Cardiac muscle cell (in vitro differentiated cells and primary cell): ENCODE results near the gene FBXO24. TPM values are rescaled to one million over a fixed set of nuclear protein-coding genes. Genes with fewer than 3 reads are reported as not detected.

Source experiments
- DNase-seq, 2 donors: peaks; one replicate each; pipeline versions ENCODE4 v3.0.0 to v3.0.0-alpha.2; 2010 to 2017; ENCODE audit warnings: low read depth in 1 of 2, low spot score in 1 of 2
- H3K27ac ChIP-seq: fragments of 200-600 bp; sonication (generic); 2 replicates; pipeline ENCODE4 v1.5.1; 2016
- H3K27me3 ChIP-seq: fragments of 200-600 bp; sonication (generic); 2 replicates; pipeline ENCODE4 v1.6.0; 2016; ENCODE audit warnings: control low read depth
- H3K36me3 ChIP-seq: fragments of 200-600 bp; sonication (generic); 2 replicates; pipeline ENCODE4 v1.5.1; 2016; ENCODE audit warnings: control low read depth
- H3K4me1 ChIP-seq: fragments of 200-600 bp; sonication (generic); 2 replicates; pipeline ENCODE4 v1.8.1; 2017; ENCODE audit warnings: low read depth, mild to moderate bottlenecking, mixed run types
- H3K4me3 ChIP-seq: fragments of 200-600 bp; sonication (generic); 2 replicates; pipeline ENCODE4 v1.5.1; 2016; ENCODE audit warnings: mild to moderate bottlenecking
- H3K9me3 ChIP-seq: fragments of 200-600 bp; sonication (generic); 2 replicates; pipeline ENCODE4 v1.5.1; 2017; ENCODE audit warnings: low read depth, mild to moderate bottlenecking, control low read depth
- polyA plus RNA-seq: library from polyadenylated mRNA; unstranded; fragments of >200 nt; fragmentation: Nextera tagmentation; extraction: Ambion mirVana; gene quantifications from 2 replicates; pipeline ENCODE4 v1.2.1, GENCODE V29; 2016
- total RNA-seq: library from RNA; depleted of rRNA; stranded (reverse); fragments of >200 nt; gene quantifications from 2 replicates; pipeline ENCODE4 v1.2.3, GENCODE V29; 2016
- TF ChIP-seq, protein P1 (sequence below): IDR thresholded peaks from 2 replicates; pipeline ENCODE4 v1.5.1; 2012; ENCODE audit warnings: low read depth, mild to moderate bottlenecking, low read length

FBXO24 gene
- total and polyA plus RNA-seq, 2 experiments from 2014 or later = 1.9 to 2.3 TPM

DNA sequence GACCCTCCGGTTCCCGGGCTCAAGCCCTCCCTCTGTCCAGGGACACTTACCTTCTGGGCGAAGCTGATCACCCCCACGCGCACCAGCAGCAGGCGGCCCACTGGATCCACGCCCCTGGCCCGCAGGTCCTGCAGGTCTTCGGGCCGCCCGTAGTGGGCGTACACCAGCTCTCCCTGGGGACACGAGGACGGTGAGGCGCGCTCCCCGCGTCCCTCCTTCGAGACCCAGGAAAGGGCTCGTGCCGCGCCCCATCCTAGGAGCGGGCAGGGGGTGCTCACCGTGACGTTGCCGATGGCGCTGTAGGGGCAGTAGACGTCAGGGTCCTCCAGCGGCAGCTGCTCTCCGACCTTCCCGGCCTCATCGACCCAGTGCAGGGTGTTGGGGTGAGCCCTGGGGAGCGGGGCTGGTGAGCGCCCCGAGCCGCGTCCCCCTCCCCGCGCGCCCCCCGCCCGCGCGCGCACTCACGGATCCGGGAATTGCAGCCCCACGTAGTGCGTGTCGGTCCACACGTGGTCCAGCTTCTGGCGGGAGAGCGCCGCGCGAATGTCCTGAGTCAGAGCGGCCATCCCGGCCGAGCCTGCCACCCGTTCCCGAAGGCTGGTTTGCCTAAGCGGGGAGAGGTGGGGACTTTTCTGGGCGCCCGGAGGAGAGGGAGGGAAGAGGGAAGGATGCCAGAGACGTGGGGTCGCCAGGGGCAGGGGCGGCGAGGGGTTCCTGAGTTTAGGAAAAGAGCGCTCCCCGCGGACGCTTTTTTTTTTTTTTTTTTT lies 47.0 kb downstream of the FBXO24 start:
- Histone ChIP-seq H3K36me3 (no peaks in the 10 kb centered on the region), H3K27ac (no peak overlapping the region), H3K4me3 (peak overlapping the region; percentile 25)

DNA sequence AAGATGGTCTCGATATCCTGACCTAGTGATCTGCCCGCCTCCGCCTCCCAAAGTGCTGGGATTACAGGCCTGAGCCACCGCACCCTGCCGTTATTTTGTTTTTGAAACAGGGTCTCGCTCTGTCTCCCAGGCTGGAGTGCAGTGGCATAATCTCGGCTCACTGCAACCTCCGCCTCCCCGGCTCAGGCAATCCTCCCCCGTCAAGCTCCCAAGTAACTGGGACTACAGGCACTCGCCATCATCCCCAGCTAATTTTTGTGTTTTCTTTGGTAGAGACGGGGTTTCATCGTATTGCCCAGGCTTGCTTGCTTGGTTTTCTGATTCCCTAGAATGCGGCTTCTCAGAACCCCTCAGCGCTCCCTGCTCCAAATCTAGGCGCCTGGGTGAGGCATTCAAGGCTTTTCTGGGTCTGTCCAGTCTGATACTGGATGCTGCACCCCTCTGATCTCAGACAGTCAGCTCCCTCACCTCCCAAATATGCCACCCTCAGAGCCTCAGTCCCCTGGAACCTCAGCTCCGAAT lies 53.9 kb downstream of the FBXO24 start:
- DNase-seq = no peak
- H3K27me3 ChIP-seq = no peaks in the 10 kb centered on the region
- no peaks in the 10 kb centered on the region for H3K9me3 ChIP-seq
- no peak overlapping the region for H3K27ac ChIP-seq
- H3K4me3 ChIP-seq = no peak overlapping the region
- H3K4me1 ChIP-seq = peaks cover 6% of the 10 kb centered on the region
- TF ChIP-seq, protein P1, sequence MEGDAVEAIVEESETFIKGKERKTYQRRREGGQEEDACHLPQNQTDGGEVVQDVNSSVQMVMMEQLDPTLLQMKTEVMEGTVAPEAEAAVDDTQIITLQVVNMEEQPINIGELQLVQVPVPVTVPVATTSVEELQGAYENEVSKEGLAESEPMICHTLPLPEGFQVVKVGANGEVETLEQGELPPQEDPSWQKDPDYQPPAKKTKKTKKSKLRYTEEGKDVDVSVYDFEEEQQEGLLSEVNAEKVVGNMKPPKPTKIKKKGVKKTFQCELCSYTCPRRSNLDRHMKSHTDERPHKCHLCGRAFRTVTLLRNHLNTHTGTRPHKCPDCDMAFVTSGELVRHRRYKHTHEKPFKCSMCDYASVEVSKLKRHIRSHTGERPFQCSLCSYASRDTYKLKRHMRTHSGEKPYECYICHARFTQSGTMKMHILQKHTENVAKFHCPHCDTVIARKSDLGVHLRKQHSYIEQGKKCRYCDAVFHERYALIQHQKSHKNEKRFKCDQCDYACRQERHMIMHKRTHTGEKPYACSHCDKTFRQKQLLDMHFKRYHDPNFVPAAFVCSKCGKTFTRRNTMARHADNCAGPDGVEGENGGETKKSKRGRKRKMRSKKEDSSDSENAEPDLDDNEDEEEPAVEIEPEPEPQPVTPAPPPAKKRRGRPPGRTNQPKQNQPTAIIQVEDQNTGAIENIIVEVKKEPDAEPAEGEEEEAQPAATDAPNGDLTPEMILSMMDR = no peak
- no peaks in the 10 kb centered on the region for H3K36me3 ChIP-seq

More for the DNA sequence above, 47.0 kb downstream of the FBXO24 start:
- H3K27me3 ChIP-seq = peaks cover 27% of the 10 kb centered on the region
- no peaks in the 10 kb centered on the region for H3K4me1 ChIP-seq
- TF ChIP-seq, protein P1 = peak; percentile 31
- peak; percentile 31 to 54 for DNase-seq
- no peaks in the 10 kb centered on the region for H3K9me3 ChIP-seq

DNA sequence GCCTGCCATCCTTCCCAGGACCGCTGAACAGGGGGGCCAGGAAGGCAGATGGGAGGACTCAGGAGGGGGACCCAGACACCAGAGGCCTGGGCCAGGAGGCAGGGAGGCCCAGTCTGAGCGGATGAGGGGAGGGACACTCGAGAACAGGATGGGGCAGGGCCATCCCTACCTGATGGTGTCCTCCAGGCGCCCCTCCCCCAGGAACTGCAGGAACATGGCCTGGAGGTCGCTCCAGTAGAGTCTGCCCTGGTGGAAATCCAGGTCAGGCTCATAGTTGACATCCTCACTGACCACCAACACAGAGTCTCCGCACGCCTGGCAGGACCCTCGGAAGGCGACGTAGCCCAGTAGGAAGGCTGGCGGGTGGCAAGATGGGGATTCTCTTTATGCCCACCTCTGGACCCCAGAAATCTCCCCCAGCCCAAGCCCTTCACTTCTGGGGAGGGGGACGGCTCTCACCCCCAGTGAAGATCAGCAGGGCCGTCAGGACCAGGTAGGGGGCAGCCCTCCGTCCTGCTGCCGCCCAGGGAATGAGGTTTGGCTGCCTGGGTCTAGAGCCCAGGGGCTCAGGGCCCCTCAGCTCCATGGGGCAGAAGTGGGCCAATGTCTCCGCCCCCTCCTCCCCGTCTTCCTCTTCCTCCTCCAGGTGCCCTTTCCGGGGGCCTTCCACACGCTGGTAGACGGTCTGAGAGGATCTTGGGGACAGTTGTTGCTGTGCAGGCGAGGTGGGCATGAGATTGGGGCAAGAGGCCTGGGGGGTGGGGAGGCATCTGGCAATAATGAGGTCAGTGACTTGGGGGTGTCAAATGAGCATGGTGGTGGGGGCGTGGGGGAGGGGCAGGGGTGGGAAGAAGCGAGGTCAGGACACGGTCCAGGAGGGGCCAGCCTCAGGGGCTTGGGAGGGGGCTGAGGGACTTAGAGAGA lies 54.7 kb downstream of the FBXO24 start:
- TF ChIP-seq, protein P1 = no peak
- Histone ChIP-seq H3K27me3 (no peaks in the 10 kb centered on the region), H3K27ac (no peak overlapping the region), H3K4me1 (peaks cover 6% of the 10 kb centered on the region), H3K36me3 (no peaks in the 10 kb centered on the region), H3K9me3 (no peaks in the 10 kb centered on the region), H3K4me3 (no peak overlapping the region)
- DNase-seq = no peak

DNA sequence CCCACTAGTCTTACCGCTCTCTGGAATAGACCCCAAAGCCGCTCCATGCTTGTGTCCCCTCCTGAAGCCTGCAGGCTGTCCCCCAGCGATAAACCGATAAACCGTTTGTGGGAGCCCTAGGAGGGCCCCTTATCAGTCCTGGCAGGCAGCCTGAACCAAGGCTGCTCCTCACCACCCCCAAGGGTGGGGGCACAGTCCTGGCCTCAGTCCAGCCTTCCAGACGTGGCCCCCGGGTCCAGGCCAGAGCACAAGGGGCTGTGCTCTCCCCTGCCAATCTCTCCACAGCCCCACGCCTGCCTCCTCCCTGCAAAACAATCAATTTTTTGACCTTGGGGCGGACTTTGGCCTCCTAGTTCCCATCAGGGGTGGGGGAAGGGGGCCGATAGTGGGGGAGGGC lies 55.3 kb downstream of the FBXO24 start, which contains the start of gene TFR2:
TSS of gene TFR2 (minus strand) at position 90 of the 397 bp plus-strand sequence. CDS start at position 47, 43 bp downstream.
- TF ChIP-seq, protein P1 = no peak
- no peaks in the 10 kb centered on the region for H3K9me3 ChIP-seq
- H3K27ac ChIP-seq = no peak within 1 kb of the TSS
- H3K4me3 ChIP-seq = no peak within 1 kb of the TSS
- H3K4me1 ChIP-seq = peaks cover 6% of the 10 kb centered on the region
- no peaks in the 10 kb centered on the region for H3K27me3 ChIP-seq
- no peak for DNase-seq
- H3K36me3 ChIP-seq = no peaks in the 10 kb centered on the region

DNA sequence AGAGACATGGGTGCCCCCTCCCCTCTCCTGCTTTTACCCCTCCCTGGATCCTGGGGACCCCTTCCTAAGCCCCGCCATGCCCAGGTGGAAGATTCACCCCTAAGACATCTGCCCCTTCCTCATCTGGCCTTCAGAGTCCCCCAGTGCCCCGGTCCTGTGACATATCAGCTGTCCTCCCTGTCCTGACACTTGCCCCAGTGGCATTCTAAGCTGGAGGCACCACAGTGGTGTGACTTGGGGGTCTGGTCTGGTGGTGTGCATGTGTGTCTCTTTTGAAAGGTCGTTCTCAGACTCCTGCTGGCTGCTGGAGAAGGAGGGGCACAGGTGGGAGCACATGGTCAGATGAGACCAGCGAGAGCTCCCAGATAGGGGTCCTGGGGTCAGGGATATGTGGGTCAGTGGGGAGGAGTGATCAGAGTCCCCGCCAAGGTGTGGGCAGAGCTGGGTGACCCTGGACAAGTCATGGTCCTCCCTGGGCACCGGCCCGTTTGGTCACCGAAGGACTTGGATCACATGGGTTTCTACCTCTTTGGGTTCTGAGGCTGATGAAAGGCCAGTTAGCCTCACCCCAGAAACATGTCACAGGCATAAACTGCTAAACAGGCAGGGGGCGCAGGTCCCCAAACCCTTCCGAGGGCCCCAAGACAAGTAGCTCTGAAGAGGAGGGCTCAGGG lies 55.9 kb downstream of the FBXO24 start:
- no peak for DNase-seq
- H3K27ac ChIP-seq = no peak overlapping the region
- H3K36me3 ChIP-seq = no peaks in the 10 kb centered on the region
- H3K4me3 ChIP-seq = no peak overlapping the region
- H3K27me3 ChIP-seq = no peaks in the 10 kb centered on the region
- TF ChIP-seq, protein P1 = no peak
- no peaks in the 10 kb centered on the region for H3K9me3 ChIP-seq
- H3K4me1 ChIP-seq = peaks cover 6% of the 10 kb centered on the region
